Fibroblast of villous mesenchyme (primary cell): ENCODE results near the gene CADPS. TPM values are rescaled to one million over a fixed set of nuclear protein-coding genes. Genes with fewer than 3 reads are reported as not detected.

ENCODE experiments used
- DNase-seq: peaks from one replicate; pipeline ENCODE4 v3.0.0-alpha.2; 2010; ENCODE audit warnings: low read depth
- H3K4me3 ChIP-seq: 2 replicates; pipeline ENCODE4 v1.5.1; 2011; ENCODE audit warnings: low read depth, mild to moderate bottlenecking, low read length
- total RNA-seq: library from RNA; depleted of rRNA; stranded (reverse); fragments of >200 nt; gene quantifications from 2 replicates; pipeline ENCODE4 v1.2.3, GENCODE V29; 2012
- TF ChIP-seq, protein P1 (sequence below): IDR thresholded peaks from 2 replicates; pipeline ENCODE4 v1.5.1; 2012; ENCODE audit warnings: low read depth, mild to moderate bottlenecking, low read length; ENCODE audit not compliant: insufficient read depth

Gene CADPS
- total RNA-seq, 1 donor = not detected

DNA sequence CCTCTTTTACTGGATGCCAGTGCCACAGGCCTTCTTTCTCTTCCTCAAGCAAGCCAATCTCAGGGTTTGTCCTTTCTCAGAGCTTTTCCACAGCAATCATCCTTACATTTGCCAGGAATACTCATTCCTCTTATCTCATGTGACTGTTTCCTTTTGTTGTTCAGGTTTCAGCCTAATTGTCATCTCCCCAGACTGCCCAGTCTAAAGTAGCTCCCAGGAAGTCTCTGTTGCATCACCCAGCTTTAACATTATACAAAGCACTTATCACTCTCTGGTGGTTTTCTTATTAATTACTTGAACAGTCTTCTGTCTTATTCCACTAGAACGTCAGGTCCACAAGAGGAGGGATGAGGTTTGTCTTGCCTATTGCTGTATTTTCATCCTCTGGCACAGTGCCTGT is 65.8 kb downstream of the CADPS start:
- H3K4me3 ChIP-seq = no peak overlapping the region
- no peak for DNase-seq
- TF ChIP-seq, protein P1, sequence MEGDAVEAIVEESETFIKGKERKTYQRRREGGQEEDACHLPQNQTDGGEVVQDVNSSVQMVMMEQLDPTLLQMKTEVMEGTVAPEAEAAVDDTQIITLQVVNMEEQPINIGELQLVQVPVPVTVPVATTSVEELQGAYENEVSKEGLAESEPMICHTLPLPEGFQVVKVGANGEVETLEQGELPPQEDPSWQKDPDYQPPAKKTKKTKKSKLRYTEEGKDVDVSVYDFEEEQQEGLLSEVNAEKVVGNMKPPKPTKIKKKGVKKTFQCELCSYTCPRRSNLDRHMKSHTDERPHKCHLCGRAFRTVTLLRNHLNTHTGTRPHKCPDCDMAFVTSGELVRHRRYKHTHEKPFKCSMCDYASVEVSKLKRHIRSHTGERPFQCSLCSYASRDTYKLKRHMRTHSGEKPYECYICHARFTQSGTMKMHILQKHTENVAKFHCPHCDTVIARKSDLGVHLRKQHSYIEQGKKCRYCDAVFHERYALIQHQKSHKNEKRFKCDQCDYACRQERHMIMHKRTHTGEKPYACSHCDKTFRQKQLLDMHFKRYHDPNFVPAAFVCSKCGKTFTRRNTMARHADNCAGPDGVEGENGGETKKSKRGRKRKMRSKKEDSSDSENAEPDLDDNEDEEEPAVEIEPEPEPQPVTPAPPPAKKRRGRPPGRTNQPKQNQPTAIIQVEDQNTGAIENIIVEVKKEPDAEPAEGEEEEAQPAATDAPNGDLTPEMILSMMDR = no peak

DNA sequence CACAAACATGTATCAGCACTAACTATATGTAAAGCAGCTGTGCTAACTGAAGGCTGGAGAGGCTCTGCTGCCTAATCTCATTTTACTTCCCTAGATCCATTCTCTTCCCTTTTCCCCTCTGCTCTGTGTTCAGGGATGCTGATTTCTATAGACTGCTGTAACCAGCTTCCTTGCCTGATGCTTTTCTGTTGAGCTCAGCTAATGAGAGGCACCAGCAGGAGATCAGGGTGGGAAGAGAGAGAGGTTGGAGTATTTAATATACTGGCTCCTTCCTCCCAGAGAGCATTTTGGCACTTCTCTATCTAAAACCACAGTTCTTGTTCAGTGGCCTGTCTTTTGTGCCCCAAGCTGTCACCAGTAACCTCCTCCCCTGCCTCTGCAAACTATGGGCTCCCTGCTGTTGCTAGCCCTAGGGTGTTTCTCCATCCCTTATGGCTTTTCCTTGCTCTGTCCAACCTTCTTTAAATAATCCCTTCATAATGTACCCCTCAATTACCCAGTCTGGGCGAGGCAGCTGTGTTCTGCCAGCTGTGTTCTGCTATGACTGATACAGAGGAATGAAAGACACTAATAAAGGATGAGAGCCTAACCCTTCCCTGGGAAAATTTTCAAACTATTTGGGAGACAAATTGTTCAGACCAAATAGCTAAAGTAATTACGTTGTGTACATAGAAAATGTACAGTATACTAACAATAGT is 69.5 kb downstream of the CADPS start:
- DNase-seq = no peak
- TF ChIP-seq, protein P1 = no peak
- H3K4me3 ChIP-seq = no peak overlapping the region

DNA sequence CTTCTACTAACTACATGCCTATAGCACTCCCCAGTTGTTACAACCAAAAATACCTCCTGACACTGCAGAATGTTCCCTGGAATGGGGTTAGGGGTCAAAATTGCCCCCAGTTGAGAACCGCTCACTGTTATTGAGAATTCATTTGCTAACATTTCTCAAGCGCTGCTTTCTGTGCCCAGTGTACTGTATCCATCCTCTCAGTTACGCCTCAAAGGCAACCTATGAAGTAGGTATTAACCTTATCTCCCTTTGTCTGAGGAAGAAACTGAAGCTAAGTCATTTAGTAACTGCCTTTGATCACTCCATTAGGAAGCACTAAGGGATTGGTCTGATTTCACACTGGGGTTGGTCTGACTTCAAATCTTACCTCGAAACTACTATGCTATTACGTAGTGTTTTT is 70.1 kb downstream of the CADPS start:
- TF ChIP-seq, protein P1 = no peak
- DNase-seq = no peak
- H3K4me3 ChIP-seq = no peak overlapping the region

DNA sequence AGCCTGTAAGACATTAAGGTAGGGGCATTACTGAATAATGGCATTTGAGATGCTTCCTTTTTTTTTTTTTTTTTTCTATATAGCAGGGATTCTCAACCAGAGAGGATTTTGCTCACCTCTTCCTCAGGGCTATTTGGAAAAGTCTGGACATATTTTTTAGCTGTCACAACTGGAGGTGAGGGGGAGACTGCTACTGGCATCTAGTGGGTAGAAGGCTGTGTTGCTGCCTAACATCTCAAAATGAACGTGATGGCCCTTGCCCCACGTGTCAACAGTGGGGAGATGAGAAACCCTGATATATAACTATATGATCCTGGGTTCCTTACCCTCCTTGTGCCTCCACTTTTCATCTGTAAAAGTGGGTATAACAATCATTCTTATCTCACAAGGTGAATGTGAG is 71.9 kb downstream of the CADPS start:
- TF ChIP-seq, protein P1 = no peak
- DNase-seq = no peak
- H3K4me3 ChIP-seq = no peak overlapping the region

DNA sequence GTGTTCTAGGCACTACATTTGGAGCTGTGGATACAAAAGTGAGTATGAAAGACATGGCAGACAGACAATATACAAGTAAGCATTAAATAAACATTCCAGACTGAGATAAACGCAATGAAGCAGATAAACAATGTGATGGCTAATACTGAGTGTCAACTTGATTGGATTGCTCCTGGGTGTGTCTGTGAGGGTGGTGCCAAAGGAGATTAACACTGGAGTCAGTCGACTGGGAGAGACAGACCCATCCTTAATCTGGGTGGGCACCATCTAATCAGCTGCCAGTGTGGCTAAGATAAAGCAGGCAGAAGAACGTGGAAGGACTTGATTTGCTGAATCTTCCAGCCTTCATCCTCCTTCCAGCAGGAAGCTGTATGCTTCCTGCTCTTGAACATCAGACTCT is 77.2 kb downstream of the CADPS start:
- TF ChIP-seq, protein P1 = no peak
- H3K4me3 ChIP-seq = no peak overlapping the region

DNA sequence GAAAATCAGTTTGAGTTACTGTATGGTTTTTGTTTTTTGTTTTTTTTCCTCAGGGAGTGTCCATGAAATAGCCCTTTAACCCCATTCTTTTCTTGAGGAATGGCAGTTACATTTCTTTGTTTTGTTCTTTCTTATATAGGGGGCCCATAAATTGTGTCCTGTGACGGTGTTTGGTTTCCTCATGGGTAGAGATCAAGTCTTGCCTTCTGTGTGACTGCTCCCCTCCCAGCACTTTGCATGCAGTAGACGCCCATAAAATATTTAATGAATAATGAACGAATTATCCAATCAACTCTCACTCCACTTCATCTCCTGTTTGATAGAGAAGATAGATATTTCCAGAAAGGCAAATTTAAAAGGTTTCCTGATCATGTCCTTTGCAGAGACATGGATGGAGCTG is 78.1 kb downstream of the CADPS start:
- H3K4me3 ChIP-seq = no peak overlapping the region

More for the DNA sequence above, 77.2 kb downstream of the CADPS start:
- no peak for DNase-seq

More for the DNA sequence above, 78.1 kb downstream of the CADPS start:
- TF ChIP-seq, protein P1 = no peak
- DNase-seq = no peak
